Effector CD8-positive, alpha-beta T cell (primary cell): Measurements from ENCODE around the gene UBASH3B.

Experiments
- DNase-seq: peaks from one replicate; lab custom pipeline; 2025; lab: John Stamatoyannopoulos, UW

UBASH3B gene

GRCh38 chr11:122755409-122755808 is 99.9 kb downstream of the UBASH3B start:
- DNase-seq: no peak

- DNase-seq: no peak
Measured at GRCh38 chr11:122755941-122756340, 100.4 kb downstream of the UBASH3B start.

- peak; percentile 16 for DNase-seq
Measured at GRCh38 chr11:122756417-122756816, 100.9 kb downstream of the UBASH3B start.

GRCh38 chr11:122757201-122757600 is 101.7 kb downstream of the UBASH3B start:
- DNase-seq: no peak

- no peak for DNase-seq
Measured at GRCh38 chr11:122758339-122758738, 102.8 kb downstream of the UBASH3B start.

- no peak for DNase-seq
Measured at GRCh38 chr11:122758974-122759373, 103.5 kb downstream of the UBASH3B start.

GRCh38 chr11:122763108-122763507 is 107.6 kb downstream of the UBASH3B start:
- no peak for DNase-seq

GRCh38 chr11:122764371-122765090 is 109.0 kb downstream of the UBASH3B start:
- DNase-seq: no peak

- no peak for DNase-seq
Measured at GRCh38 chr11:122765487-122766131, 110.1 kb downstream of the UBASH3B start.

GRCh38 chr11:122769126-122769780 is 113.7 kb downstream of the UBASH3B start:
- DNase-seq: no peak

GRCh38 chr11:122772945-122773344 is 117.4 kb downstream of the UBASH3B start:
- DNase-seq: no peak

GRCh38 chr11:122773781-122774266 is 118.3 kb downstream of the UBASH3B start:
- DNase-seq: no peak

GRCh38 chr11:122775675-122776271 is 120.3 kb downstream of the UBASH3B start:
- no peak for DNase-seq

- no peak for DNase-seq
Measured at GRCh38 chr11:122776546-122776945, 121.0 kb downstream of the UBASH3B start.

- no peak for DNase-seq
Measured at GRCh38 chr11:122777343-122777742, 121.8 kb downstream of the UBASH3B start.

GRCh38 chr11:122778148-122778547 is 122.6 kb downstream of the UBASH3B start:
- no peak for DNase-seq

GRCh38 chr11:122779047-122779629 is 123.6 kb downstream of the UBASH3B start:
- no peak for DNase-seq

- no peak for DNase-seq
Measured at GRCh38 chr11:122780296-122780949, 124.9 kb downstream of the UBASH3B start.

- peak; percentile 64 for DNase-seq
Measured at GRCh38 chr11:122781378-122782195, 126.1 kb downstream of the UBASH3B start.

- DNase-seq: no peak
Measured at GRCh38 chr11:122782222-122782621, 126.7 kb downstream of the UBASH3B start.
